A673 (cell line): ENCODE results near the gene HOXB9.

Source experiments
- EZH2 ChIP-seq: fragments of 200-600 bp; sonication (generic); IDR thresholded peaks from 2 replicates; pipeline ENCODE4 v1.6.1; 2017; ENCODE audit warnings: borderline replicate concordance, low read depth, mild to moderate bottlenecking, mixed read lengths, antibody characterized with exemption, low read length; ENCODE audit not compliant: poor library complexity, severe bottlenecking
- TF ChIP-seq, protein P1 (sequence below): fragments of 300-800, 200-600 bp; sonication (generic); conservative IDR thresholded peaks from 2 replicates; pipeline ENCODE4 v1.5.1; 2017; ENCODE audit warnings: low read depth, mild to moderate bottlenecking, antibody characterized with exemption, low read length, moderate library complexity, mixed read lengths

DNA sequence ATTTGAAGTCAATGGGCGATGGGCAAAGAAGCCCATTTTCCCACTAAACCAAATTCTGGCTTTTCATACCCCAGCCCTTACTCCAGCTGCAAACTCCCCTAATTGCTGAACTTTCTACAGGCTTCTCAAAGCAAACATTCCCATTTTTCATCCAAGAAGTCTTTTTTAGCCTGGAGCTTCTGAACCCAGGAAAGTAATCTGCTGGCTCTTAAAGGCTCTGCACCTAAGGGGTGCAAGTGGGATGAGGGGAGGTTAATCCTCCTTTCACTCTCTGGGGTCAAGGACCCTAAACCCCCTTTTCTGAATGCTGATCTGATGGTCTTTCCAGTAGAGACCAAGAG lies 17.7 kb downstream of the HOXB9 start:
- TF ChIP-seq, protein P1, sequence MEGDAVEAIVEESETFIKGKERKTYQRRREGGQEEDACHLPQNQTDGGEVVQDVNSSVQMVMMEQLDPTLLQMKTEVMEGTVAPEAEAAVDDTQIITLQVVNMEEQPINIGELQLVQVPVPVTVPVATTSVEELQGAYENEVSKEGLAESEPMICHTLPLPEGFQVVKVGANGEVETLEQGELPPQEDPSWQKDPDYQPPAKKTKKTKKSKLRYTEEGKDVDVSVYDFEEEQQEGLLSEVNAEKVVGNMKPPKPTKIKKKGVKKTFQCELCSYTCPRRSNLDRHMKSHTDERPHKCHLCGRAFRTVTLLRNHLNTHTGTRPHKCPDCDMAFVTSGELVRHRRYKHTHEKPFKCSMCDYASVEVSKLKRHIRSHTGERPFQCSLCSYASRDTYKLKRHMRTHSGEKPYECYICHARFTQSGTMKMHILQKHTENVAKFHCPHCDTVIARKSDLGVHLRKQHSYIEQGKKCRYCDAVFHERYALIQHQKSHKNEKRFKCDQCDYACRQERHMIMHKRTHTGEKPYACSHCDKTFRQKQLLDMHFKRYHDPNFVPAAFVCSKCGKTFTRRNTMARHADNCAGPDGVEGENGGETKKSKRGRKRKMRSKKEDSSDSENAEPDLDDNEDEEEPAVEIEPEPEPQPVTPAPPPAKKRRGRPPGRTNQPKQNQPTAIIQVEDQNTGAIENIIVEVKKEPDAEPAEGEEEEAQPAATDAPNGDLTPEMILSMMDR: no peak
- TF ChIP-seq EZH2: no peak
